Keratinocyte (primary cell): ENCODE results near the gene TIMM22.

ENCODE experiments used
- CTCF ChIP-seq, 3 experiments: IDR thresholded peaks in 1 of 3; conservative IDR thresholded peaks in 1 of 3; optimal IDR thresholded peaks in 1 of 3; 2 replicates in 2 of 3; 3 replicates in 1 of 3; pipeline versions ENCODE3 to v1.5.1; 2011; ENCODE audit warnings: low read length in 3 of 3, mild to moderate bottlenecking in 3 of 3, moderate library complexity in 2 of 3, control low read depth in 1 of 3, inconsistent platforms in 1 of 3; ENCODE audit not compliant: insufficient read depth in 2 of 3; ENCODE audit errors: extremely low read depth in 1 of 3
- EZH2 ChIP-seq: IDR thresholded peaks from one replicate; pipeline ENCODE4 v1.6.1; 2012; ENCODE audit warnings: inconsistent platforms, mild to moderate bottlenecking, low read length, moderate library complexity

- no peak for TF ChIP-seq CTCF (optimal IDR thresholded peaks at IDR 0.05 in 1 of 3, IDR thresholded peaks at IDR 0.05 in 1 of 3, conservative IDR thresholded peaks at IDR 0.05 in 1 of 3; ENCODE audit: extremely low read depth in 1 of 3, insufficient read depth in 2 of 3, low read length in 3 of 3)
- no peak for TF ChIP-seq EZH2
Observed at GRCh38 chr17:992933-993332, 4.0 kb upstream of the TIMM22 start.
